Ectodermal cell (in vitro differentiated cells): ENCODE results near the gene SRSF7. TPM values are rescaled to one million over a fixed set of nuclear protein-coding genes. Genes with fewer than 3 reads are reported as not detected.
A peak's percentile ranks its signal among the peaks of the same experiment; 100 is the strongest.
"Not testable (repeated sequence)": the region's sequence is repeated elsewhere in the genome, so short reads cannot be mapped to it uniquely, and the experiment has no call there.

ENCODE experiments used
- H3K27ac ChIP-seq: 2 replicates; pipeline ENCODE4 v1.7.0; 2013; ENCODE audit warnings: mild to moderate bottlenecking, low read depth, low read length; ENCODE audit not compliant: insufficient read depth, poor library complexity, severe bottlenecking
- H3K27me3 ChIP-seq: 2 replicates; pipeline ENCODE4 v1.7.0; 2013; ENCODE audit warnings: mild to moderate bottlenecking, low read length; ENCODE audit not compliant: insufficient read depth, control insufficient read depth, poor library complexity, severe bottlenecking
- H3K36me3 ChIP-seq: one replicate; pipeline ENCODE4 v1.7.0; 2013; ENCODE audit warnings: low read length; ENCODE audit not compliant: control insufficient read depth, insufficient read depth
- H3K4me1 ChIP-seq: one replicate; pipeline ENCODE4 v1.7.0; 2013; ENCODE audit warnings: low read length; ENCODE audit not compliant: control insufficient read depth, insufficient read depth
- H3K4me3 ChIP-seq: 2 replicates; pipeline ENCODE4 v1.7.0; 2013; ENCODE audit warnings: low read depth, low read length, control low read depth; ENCODE audit not compliant: insufficient read depth
- H3K9me3 ChIP-seq: 2 replicates; pipeline ENCODE4 v1.7.0; 2013; ENCODE audit warnings: mild to moderate bottlenecking, low read length, moderate library complexity; ENCODE audit not compliant: control insufficient read depth
- WGBS, 2 experiments: methylation state at CpG; one replicate each; pipeline ENCODE4 v1.1.7; 2013; ENCODE audit warnings: missing lambda C conversion rate in 2 of 2; 5-methylcytosine and 5-hydroxymethylcytosine counted together
- polyA plus RNA-seq, 4 experiments: library from polyadenylated mRNA; stranded (reverse); fragments of 50-300 nt; gene quantifications; one replicate each; pipeline ENCODE4 v1.2.3, GENCODE V29; 2013

Gene SRSF7
- 337 TPM for polyA plus RNA-seq (2013, experiment 1 of 4)
- polyA plus RNA-seq (2013, experiment 2 of 4), result 365 TPM
- 357 TPM for polyA plus RNA-seq (2013, experiment 3 of 4)
- 354 TPM for polyA plus RNA-seq (2013, experiment 4 of 4)

DNA sequence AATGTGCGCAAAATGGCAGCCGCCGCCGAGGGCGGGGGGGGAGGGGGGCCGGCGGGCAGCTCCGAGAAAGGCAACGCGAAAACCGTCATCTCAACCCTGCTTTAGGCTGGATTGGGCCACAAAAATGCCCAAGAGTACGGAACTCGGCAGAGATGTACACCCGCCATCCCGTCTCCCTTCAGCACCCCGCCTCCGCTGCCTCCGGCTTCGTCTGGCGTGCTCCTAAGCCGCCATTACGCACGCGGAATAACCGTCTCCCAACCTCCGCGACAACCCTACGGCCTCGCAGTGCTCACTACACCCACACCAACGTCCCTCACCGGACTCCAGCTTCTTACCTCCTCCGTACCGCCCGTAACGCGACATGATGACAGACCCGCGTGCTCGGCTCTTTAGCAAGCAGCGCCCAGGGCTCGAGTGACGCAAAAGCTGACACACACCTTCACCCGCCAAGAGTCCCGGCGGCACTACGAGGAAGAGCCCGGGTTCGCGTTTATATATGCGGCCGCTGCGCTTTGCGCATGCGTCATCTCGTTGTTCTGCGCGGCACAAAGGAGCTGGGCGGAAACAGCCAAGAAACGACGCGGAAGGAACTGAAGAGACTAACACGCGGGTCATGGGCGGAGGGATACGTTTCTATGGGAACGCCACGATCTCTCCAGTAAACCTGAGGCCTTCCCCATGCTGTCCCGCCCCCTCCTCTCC is at the start of gene SRSF7:
TSS of gene SRSF7 (minus strand) at position 471 of the 705 bp plus-strand sequence. CDS start at position 366, 105 bp downstream.
- Histone ChIP-seq H3K4me1 (peaks cover 19% of the 10 kb centered on the region), H3K27me3 (no peaks in the 10 kb centered on the region), H3K27ac (peak within 1 kb of the TSS; percentile 92), H3K9me3 (no peaks in the 10 kb centered on the region), H3K4me3 (peak within 1 kb of the TSS; percentile 72), H3K36me3 (peaks cover 34% of the 10 kb centered on the region)
- 0% methylated on average over 68 of the region's 68 CpGs for WGBS, 2 experiments

DNA sequence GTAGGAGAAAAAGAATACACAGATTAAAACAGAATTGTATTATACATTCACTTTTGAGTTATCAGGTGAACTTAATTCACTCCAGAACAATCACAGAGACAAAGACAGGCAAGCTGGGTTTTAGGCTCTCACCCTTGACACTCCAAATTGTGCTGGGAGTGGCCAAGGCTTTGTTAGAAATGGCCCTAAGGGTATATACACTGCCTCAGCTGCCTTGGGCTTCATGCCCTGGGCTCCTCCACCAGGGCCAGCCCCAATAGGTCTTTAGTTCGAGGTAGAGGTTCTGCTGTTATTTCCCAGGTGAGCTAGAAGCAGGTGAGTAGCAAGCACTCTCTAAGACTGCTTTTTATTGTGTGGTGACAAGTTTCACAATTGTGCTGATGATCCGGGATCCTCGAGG is 46.8 kb upstream of the SRSF7 start:
- H3K4me3 ChIP-seq, result no peak overlapping the region
- H3K27ac ChIP-seq, result no peak overlapping the region
- 89 to 94% methylated on average over 3 of the region's 3 CpGs for WGBS, 2 experiments
- H3K4me1 ChIP-seq, result no peaks in the 10 kb centered on the region
- no peaks in the 10 kb centered on the region for H3K36me3 ChIP-seq
- no peaks in the 10 kb centered on the region for H3K9me3 ChIP-seq
- no peaks in the 10 kb centered on the region for H3K27me3 ChIP-seq

DNA sequence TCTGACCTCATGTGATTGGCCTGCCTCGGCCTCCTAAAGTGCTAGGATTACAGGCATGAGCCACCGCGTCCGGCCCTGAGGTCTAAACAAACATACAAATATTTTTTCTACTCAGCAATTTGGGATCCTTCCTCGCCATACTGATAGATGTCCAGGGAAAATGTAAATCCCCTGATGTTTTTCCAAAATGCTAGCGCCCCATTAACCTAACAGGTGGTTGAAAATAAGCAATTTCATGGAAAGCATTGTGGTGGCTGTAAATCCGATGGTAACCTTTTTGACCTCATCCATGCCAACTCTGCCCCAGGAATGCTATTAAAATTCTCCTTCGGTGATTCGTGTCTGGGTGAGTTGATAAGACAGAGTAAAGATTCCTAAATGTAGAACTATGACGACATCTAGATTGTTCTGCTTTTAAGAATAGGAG is 46.1 kb upstream of the SRSF7 start:
- Histone ChIP-seq H3K27me3 (no peaks in the 10 kb centered on the region), H3K4me1 (no peaks in the 10 kb centered on the region), H3K27ac (no peak overlapping the region), H3K36me3 (no peaks in the 10 kb centered on the region), H3K9me3 (no peaks in the 10 kb centered on the region), H3K4me3 (no peak overlapping the region)
- 93 to 96% methylated on average over 10 of the region's 10 CpGs for WGBS, 2 experiments

DNA sequence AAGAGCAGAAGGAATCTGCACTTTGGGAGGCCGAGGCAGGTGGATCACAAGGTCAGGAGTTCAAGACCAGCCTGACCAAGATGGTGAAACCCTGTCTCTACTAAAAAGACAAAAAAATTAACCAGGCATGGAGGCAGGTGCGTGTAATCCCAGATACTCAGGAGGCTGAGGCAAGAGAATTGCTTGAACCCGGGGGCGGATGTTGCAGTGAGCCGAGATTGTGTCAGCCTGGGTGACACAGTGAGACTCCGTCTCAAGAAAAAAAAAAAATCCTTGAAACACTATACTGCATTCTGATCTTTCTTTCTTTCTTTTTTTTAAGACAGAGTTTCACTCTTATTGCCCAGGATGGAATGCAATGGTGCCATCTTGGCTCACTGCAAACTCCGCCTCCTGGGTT is 43.9 kb upstream of the SRSF7 start:
- H3K27me3 ChIP-seq, H3K27ac ChIP-seq, H3K9me3 ChIP-seq, H3K4me3 ChIP-seq, H3K36me3 ChIP-seq, H3K4me1 ChIP-seq: not testable (repeated sequence)
- WGBS, 2 experiments, result 95% methylated on average over 7 of the region's 7 CpGs

DNA sequence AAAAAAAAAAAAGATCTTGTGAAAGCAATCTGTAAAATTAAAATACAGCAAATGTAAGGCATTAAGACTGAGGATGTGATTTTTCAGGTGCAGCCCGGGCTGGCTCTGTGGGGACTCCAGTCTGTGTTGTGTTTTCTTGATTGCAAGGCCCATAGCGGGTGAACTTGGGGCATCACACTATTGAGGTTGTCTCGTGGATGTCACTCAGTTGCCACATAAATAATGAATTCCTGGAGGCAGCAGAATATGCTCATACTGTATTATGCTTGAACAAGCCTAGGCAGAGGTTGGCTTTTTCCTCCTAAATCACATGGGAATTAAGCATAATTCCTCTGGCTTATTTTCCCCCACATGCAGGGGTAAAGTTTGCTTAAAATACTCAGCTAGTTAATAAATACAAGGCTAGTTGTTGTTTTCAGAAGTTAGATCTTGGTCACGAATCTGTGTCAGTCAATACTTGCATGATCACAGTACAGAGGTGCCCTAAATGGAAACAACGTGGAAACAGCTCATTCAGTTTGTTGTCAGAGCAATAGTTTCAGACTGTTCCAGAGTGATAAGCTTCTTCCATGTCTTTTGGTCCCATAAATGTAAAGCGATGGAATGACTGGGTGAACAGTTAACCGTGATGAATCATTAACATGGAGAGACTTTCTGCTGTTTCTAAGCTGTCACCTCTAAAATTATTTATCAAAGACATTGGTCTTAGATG is 43.2 kb upstream of the SRSF7 start:
- no peak overlapping the region for H3K4me3 ChIP-seq
- H3K4me1 ChIP-seq, result no peaks in the 10 kb centered on the region
- no peaks in the 10 kb centered on the region for H3K27me3 ChIP-seq
- H3K36me3 ChIP-seq, result no peaks in the 10 kb centered on the region
- WGBS, 2 experiments, result 93% methylated on average over 7 of the region's 7 CpGs
- no peak overlapping the region for H3K27ac ChIP-seq
- no peaks in the 10 kb centered on the region for H3K9me3 ChIP-seq

DNA sequence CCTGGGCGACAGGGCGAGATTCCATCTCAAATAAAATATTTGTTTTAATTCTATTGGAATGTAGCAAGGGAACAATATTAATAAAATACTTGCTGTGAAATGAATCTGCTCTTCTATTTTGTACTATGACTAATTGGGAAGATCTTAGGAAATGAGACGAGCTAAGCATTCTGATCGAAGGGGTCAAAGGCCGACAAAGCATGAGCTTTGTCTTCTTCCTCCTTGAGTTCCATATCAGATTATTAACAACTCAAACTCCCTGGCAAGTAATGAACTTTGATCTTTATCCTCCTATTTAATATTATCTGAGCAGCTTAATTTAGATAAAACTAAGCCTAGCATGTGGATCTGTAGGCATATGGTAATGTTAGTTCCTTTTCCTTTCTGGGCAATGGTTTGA is 42.4 kb upstream of the SRSF7 start:
- H3K4me1 ChIP-seq, result no peaks in the 10 kb centered on the region
- 89 to 98% methylated on average over 5 of the region's 5 CpGs for whole genome bisulfite sequencing, 2 experiments
- H3K27ac ChIP-seq, result no peak overlapping the region
- H3K9me3 ChIP-seq, result no peaks in the 10 kb centered on the region
- H3K27me3 ChIP-seq, result no peaks in the 10 kb centered on the region
- H3K4me3 ChIP-seq, result no peak overlapping the region
- no peaks in the 10 kb centered on the region for H3K36me3 ChIP-seq

DNA sequence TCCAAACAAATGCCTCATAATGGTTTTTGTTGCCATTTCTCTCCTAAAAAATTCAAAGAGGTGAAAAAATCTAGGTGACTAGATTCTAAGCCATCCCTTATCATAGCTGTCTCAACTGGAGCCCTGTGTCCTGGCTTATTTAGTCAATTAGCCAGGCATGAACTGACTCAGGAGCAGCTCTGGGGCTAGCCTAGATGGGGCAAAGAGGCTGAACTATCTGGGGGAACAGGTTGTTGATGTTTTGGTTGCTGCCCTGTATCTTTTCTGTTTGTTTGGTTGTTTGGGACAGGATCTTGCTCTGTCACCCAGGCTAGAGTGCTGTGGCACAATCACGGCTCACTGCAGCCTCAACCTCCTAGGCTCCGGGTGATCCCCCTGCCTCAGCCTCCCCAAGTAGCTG is 41.6 kb upstream of the SRSF7 start:
- H3K9me3 ChIP-seq, result no peaks in the 10 kb centered on the region
- WGBS, 2 experiments, result 46 to 48% methylated on average over 2 of the region's 2 CpGs
- no peaks in the 10 kb centered on the region for H3K4me1 ChIP-seq
- no peak overlapping the region for H3K4me3 ChIP-seq
- H3K27ac ChIP-seq, result no peak overlapping the region
- H3K36me3 ChIP-seq, result no peaks in the 10 kb centered on the region
- H3K27me3 ChIP-seq, result no peaks in the 10 kb centered on the region

DNA sequence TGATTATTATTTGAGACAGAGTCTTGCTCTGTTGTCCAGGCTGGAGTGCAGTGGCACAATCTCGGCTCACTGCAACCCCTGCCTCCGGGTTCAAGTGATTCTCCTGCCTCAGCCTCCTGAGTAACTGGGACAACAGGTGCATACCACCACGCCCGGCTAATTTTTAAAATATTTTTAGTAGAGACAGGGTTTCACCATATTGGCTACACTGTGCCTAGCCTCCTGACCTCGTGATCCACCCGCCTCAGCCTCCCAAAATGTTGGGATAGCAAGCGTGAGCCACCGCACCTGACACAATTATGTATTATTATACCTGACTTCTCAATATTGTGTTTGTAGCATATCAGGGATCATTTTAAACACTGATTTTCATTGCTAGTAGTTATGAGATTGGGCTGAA is 41.2 kb upstream of the SRSF7 start:
- H3K36me3 ChIP-seq, H3K27ac ChIP-seq, H3K9me3 ChIP-seq, H3K27me3 ChIP-seq, H3K4me1 ChIP-seq, H3K4me3 ChIP-seq: not testable (repeated sequence)
- WGBS, 2 experiments, result 90 to 95% methylated on average over 7 to 8 of the region's 8 CpGs

DNA sequence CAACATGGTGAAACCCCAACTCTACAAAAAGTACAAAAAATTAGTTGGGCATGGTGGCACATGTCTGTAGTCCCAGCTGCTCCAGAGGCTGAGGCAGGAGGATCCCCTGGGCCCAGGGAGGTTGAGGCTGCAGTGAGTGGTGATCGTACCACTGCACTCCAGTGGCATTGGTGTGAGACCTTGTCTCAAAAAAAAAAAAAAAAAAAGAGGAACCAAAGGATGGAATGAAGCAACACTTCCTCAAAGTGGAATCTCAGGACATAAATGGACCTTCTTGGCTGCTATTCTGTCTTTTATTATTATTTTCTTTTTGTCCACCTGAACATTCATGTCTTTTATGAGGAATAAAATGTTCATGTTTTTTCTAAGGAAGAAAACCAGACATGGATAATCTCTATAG is 40.6 kb upstream of the SRSF7 start:
- Histone ChIP-seq H3K9me3 (no peaks in the 10 kb centered on the region), H3K36me3 (no peaks in the 10 kb centered on the region), H3K4me3 (no peak overlapping the region), H3K27ac (no peak overlapping the region), H3K27me3 (no peaks in the 10 kb centered on the region), H3K4me1 (no peaks in the 10 kb centered on the region)
- WGBS, 2 experiments, result 84 to 90% methylated on average over 1 of the region's 1 CpG

DNA sequence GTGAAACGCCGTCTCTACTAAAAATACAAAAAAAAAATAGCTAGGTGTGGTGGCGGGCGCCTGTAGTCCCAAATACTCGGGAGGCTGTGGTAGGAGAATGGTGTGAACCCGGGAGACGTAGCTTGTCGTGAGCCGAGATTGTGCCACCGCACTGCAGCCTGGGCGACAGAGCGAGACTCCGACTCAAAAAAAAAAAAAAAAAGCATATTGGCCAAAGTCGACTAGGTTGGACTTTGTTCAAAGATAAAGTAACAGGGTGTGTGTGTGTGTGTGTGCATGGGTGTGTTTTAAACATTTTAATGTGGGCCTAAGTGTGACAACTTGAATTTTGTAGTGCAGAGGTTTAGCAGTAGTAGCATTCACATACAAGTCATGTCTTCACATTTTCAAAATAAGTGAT is 38.5 kb upstream of the SRSF7 start:
- Histone ChIP-seq H3K4me1 (no peaks in the 10 kb centered on the region), H3K27ac (no peak overlapping the region), H3K36me3 (no peaks in the 10 kb centered on the region), H3K4me3 (no peak overlapping the region), H3K9me3 (no peaks in the 10 kb centered on the region), H3K27me3 (no peaks in the 10 kb centered on the region)
- WGBS, 2 experiments, result 89 to 92% methylated on average over 14 of the region's 14 CpGs
